HG02852 (cell line): Measurements from ENCODE around the gene RBM4.
A peak's percentile ranks its signal among the peaks of the same experiment; 100 is the strongest.
"Not testable (repeated sequence)": the region's sequence is repeated elsewhere in the genome, so short reads cannot be mapped to it uniquely, and the experiment has no call there.

Experiments
- ATAC-seq: cut with Tn5 transposase; IDR thresholded peaks from one replicate; pipeline ENCODE4 v1.9.1; 2021; ENCODE audit warnings: mild to moderate bottlenecking, moderate library complexity; ENCODE audit not compliant: unreplicated experiment

Gene RBM4

GRCh38 chr11:66616379-66617154 lies 21.9 kb upstream of the RBM4 start, which contains the start of gene RBM14:
Gene RBM14, plus strand, starts transcription at chr11:66616630. Its CDS starts 91 bp downstream, at chr11:66616721.
- peak; percentile 89 for ATAC-seq

- peak; percentile 13 for ATAC-seq
These were observed 21.2 kb upstream of the RBM4 start for GRCh38 chr11:66617155-66617834.

GRCh38 chr11:66619080-66619554 lies 19.4 kb upstream of the RBM4 start:
- ATAC-seq = no peak

GRCh38 chr11:66624450-66624849 lies 14.1 kb upstream of the RBM4 start:
- no peak for ATAC-seq

- ATAC-seq = no peak
These were observed 13.3 kb upstream of the RBM4 start for GRCh38 chr11:66625041-66625751.

- ATAC-seq = no peak
These were observed 12.8 kb upstream of the RBM4 start for GRCh38 chr11:66625752-66626149.

GRCh38 chr11:66626382-66626781 lies 12.1 kb upstream of the RBM4 start:
- no peak for ATAC-seq

GRCh38 chr11:66626926-66627325 lies 11.6 kb upstream of the RBM4 start:
- ATAC-seq = no peak

GRCh38 chr11:66628061-66628603 lies 10.4 kb upstream of the RBM4 start:
- ATAC-seq = no peak

- no peak for ATAC-seq
These were observed 9.1 kb upstream of the RBM4 start for GRCh38 chr11:66629356-66629755.

DNA sequence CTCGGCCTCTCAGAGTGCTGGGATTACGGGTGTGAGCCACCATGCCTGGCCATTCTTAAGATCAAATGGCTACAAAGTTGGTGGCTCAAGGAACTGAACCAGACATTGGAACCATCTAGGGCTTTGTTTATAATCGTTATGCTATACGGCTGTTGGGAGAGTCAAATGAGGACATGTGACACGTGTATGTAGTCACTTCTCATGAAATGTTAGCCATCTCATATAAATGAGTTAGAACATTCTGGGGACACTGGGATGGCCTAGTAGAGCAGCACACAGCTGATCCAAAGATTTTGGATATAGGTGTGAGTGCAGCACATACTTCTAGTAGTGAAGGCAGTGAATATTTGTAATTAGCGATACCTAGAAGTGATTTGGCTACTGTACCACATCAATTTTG lies 6.6 kb upstream of the RBM4 start:
- ATAC-seq = no peak

DNA sequence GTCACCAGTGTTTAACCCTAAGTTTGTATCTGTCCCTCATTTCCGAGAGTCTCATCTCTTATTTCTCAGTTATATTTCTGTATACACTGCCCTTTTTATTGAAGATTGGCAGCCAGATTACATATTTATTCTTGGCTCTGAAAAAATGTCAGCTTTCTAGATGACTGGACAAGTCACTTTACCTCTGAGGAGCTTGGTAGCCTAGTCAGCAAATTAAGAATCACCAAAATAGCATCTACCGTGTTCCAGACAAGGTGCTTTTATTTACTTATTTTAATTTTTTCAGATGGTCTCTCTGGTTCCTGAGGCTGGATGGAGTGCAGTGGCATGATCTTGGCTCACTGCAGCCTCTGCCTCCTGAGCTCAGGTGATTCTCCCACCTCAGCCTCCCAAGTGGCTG lies 5.6 kb upstream of the RBM4 start:
- no peak for ATAC-seq

GRCh38 chr11:66636411-66636810 lies 2.1 kb upstream of the RBM4 start:
- ATAC-seq = no peak

DNA sequence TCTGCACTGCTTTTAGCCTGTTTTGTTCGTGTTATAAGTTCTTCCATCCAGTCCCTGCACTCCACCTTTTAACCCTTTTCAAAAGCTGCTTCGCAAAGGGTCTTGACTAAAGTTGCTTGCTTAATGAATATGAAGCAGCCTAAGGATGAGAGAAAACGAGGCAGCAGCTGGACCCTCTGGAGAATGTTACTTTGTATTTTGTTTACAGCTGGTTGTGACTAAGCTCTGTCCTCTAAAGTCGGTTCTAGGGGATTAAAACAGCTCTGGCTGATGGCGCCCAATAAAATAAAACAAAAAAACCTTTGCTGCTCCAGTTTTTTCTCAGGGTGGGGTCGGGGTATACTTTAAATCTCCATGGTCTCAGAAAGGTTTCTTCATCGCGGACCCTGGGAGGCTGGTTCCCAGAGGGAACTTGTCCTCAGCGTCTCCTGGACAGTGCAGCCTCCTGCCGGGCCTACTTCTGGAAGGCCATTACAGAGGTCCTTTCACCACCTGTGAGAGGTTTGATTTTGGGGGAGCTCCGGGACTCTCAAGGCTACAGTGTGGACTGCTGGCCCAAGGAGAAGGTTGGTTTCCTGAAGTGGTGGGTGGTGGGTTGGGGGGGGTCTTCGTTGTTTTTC lies 836 bp upstream of the RBM4 start:
- no peak for ATAC-seq

- ATAC-seq = no peak
These were observed 737 bp downstream of the RBM4 start for GRCh38 chr11:66639066-66639813.

GRCh38 chr11:66639814-66640340 lies 1.4 kb downstream of the RBM4 start:
- not testable (repeated sequence) for ATAC-seq

GRCh38 chr11:66641834-66642233 lies 3.3 kb downstream of the RBM4 start:
- ATAC-seq = no peak

- ATAC-seq = no peak
These were observed 5.4 kb downstream of the RBM4 start for GRCh38 chr11:66643745-66644437.

- no peak for ATAC-seq
These were observed 8.3 kb downstream of the RBM4 start for GRCh38 chr11:66646828-66647227.
